Measurements from ENCODE around the gene PACRG.

- TF ChIP-seq E2F5 (CRISPR knock-in tag; conservative IDR thresholded peaks at IDR 0.05) (no peak), BRCA1 (CRISPR knock-in tag; IDR thresholded peaks at IDR 0.05) (no peak), POLR2AphosphoS5 (IDR thresholded peaks at IDR 0.05; ENCODE audit: low read depth, low read length) (no peak), ZNF501 (CRISPR knock-in tag; IDR thresholded peaks at IDR 0.05) (no peak), ZBTB33 (CRISPR knock-in tag; IDR thresholded peaks at IDR 0.05) (no peak), ZSCAN9 (CRISPR knock-in tag; IDR thresholded peaks at IDR 0.05; ENCODE audit: borderline replicate concordance) (no peak), JUNB (CRISPR knock-in tag; IDR thresholded peaks at IDR 0.05; ENCODE audit: borderline replicate concordance) (no peak), EZH2 (conservative IDR thresholded peaks at IDR 0.05; ENCODE audit: low read depth, low read length) (no peak)
Observed at GRCh38 chr6:162940426-162940825, 212.7 kb downstream of the PACRG start.
